ENCODE measurements around the gene MS4A6A.
"Not testable (repeated sequence)": the region's sequence is repeated elsewhere in the genome, so short reads cannot be mapped to it uniquely, and the experiment has no call there.

DNA sequence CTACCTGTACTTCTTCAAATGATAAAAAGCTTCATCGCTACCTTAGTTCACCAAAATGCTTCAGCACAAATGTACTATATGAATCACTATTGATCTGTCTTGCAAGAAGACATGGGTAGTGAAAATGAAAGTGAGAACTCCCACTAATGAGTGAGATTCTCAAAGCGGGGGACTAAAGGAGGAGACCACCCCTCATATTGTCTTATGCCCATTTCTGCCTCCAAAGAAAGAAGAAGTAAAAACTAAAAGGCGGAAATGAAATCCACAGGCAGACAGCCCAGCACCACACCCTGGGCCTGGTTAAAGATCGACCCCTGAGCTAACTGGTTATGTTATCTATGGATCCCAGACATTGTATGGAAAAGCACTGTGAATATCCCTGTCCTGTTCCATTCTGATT, 9.7 kb upstream of the MS4A6A start:
- TF ChIP-seq, protein P1, sequence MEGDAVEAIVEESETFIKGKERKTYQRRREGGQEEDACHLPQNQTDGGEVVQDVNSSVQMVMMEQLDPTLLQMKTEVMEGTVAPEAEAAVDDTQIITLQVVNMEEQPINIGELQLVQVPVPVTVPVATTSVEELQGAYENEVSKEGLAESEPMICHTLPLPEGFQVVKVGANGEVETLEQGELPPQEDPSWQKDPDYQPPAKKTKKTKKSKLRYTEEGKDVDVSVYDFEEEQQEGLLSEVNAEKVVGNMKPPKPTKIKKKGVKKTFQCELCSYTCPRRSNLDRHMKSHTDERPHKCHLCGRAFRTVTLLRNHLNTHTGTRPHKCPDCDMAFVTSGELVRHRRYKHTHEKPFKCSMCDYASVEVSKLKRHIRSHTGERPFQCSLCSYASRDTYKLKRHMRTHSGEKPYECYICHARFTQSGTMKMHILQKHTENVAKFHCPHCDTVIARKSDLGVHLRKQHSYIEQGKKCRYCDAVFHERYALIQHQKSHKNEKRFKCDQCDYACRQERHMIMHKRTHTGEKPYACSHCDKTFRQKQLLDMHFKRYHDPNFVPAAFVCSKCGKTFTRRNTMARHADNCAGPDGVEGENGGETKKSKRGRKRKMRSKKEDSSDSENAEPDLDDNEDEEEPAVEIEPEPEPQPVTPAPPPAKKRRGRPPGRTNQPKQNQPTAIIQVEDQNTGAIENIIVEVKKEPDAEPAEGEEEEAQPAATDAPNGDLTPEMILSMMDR (IDR thresholded peaks at IDR 0.05): not testable (repeated sequence)
- TF ChIP-seq POLR2A (IDR thresholded peaks at IDR 0.05): not testable (repeated sequence)

Data from right lobe of liver (tissue), 4 donors.